Measurements from ENCODE around the gene QARS1. TPM values are rescaled to one million over a fixed set of nuclear protein-coding genes. Genes with fewer than 3 reads are reported as not detected.

QARS1 gene
- total and polyA plus RNA-seq, 2 of the 13 experiments (the other 11 are each of a cell fraction or from before 2014, with no cell fraction given), result 307 to 327 TPM

- ChIA-PET CTCF (ENCODE audit: low intra/inter-chr PET ratio, low total read pairs) (no interaction called here), POLR2A (interaction anchor here (1.4 kb wide), 1 partner anchor 22 kb away, joined by 3 read pairs; the partner anchor contains the start of gene USP19)
- H2AFZ ChIP-seq (ENCODE audit: low read length), result no peak overlapping the region
- FAIRE-seq (no peak), ATAC-seq (no peak), DNase-seq (ENCODE audit: low spot score) (no peak)
- H3K27me3 ChIP-seq (ENCODE audit: control insufficient read depth in 1 of 2, insufficient read depth in 2 of 2, low read length in 2 of 2), result no peaks in the 10 kb centered on the region; a peak in 1 of 5 replicates
- no peak overlapping the region for H3K4me3 ChIP-seq (replicated peaks in 1 of 3; ENCODE audit: insufficient read depth in 1 of 3, low read depth in 2 of 3, low read length in 3 of 3)
- H3K79me2 ChIP-seq (ENCODE audit: insufficient read depth, low read length), result peaks cover 9% of the 10 kb centered on the region
- H3K4me2 ChIP-seq (ENCODE audit: low read depth, low read length), result no peak overlapping the region
- TF ChIP-seq ISX (CRISPR knock-in tag; conservative IDR thresholded peaks at IDR 0.05) (no peak), ZNF121 (CRISPR knock-in tag; IDR thresholded peaks at IDR 0.05) (no peak), TARDBP (CRISPR knock-in tag; IDR thresholded peaks at IDR 0.05) (no peak), MNT (IDR thresholded peaks at IDR 0.05) (no peak)
- TF ChIP-seq, protein P1, sequence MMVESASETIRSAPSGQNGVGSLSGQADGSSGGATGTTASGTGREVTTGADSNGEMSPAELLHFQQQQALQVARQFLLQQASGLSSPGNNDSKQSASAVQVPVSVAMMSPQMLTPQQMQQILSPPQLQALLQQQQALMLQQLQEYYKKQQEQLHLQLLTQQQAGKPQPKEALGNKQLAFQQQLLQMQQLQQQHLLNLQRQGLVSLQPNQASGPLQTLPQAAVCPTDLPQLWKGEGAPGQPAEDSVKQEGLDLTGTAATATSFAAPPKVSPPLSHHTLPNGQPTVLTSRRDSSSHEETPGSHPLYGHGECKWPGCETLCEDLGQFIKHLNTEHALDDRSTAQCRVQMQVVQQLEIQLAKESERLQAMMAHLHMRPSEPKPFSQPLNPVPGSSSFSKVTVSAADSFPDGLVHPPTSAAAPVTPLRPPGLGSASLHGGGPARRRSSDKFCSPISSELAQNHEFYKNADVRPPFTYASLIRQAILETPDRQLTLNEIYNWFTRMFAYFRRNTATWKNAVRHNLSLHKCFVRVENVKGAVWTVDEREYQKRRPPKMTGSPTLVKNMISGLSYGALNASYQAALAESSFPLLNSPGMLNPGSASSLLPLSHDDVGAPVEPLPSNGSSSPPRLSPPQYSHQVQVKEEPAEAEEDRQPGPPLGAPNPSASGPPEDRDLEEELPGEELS (CRISPR knock-in tag; IDR thresholded peaks at IDR 0.05), result no peak
- H3K36me3 ChIP-seq (replicated peaks in 1 of 2; ENCODE audit: control insufficient read depth in 1 of 2, insufficient read depth in 2 of 2, low read length in 2 of 2), result peaks cover 29 to 58% of the 10 kb centered on the region in 2 experiments
- intact Hi-C loops (cut with micrococcal nuclease; ENCODE audit: unreplicated experiment) (no loop called here), in situ Hi-C loops (cut with HindIII; ENCODE audit: extremely low pct_ligation_motif_present, low pct_unique_long_range_greater_than_20kb) (no loop called here)
- no peaks in the 10 kb centered on the region for H3K9me3 ChIP-seq (ENCODE audit: low read length)
- BruUV-seq (replicated peaks), result no TSS peak
- no peak overlapping the region for H3K9ac ChIP-seq (ENCODE audit: insufficient read depth, low read depth, low read length)
- peaks cover 16% of the 10 kb centered on the region for H3K4me1 ChIP-seq (ENCODE audit: insufficient read depth, low read length)
- 89% methylated on average over 5 of the region's 5 CpGs for WGBS (ENCODE audit: low lambda C conversion rate)
- peaks cover under 1% of the 10 kb centered on the region; the same call in 1 of the 2 replicates for H4K20me1 ChIP-seq (ENCODE audit: insufficient read depth, low read length)
- no peak overlapping the region for H3K27ac ChIP-seq (ENCODE audit: extremely low read length, insufficient read depth, low read length)
These were observed 6.1 kb downstream of the QARS1 start for GRCh38 chr3:49098429-49098828.
